Liver (tissue), 3 donors: ENCODE data around the gene YLPM1.

Experiments used
- CTCF ChIP-seq: fragments of 150-350 bp; IDR thresholded peaks from 2 replicates; pipeline ENCODE4 v1.5.1; 2017; ENCODE audit warnings: improper control_type of control experiment, low read depth, low read length; ENCODE audit not compliant: missing input control
- EGR1 ChIP-seq, 2 donors: IDR thresholded peaks; 2 replicates each; pipeline ENCODE4 v1.6.1; 2016 to 2018; ENCODE audit warnings: antibody characterized with exemption in 2 of 2, low read depth in 2 of 2
- HNF4A ChIP-seq, 2 donors: conservative IDR thresholded peaks; 2 replicates each; pipeline ENCODE4 v1.6.1; 2016; ENCODE audit warnings: antibody characterized with exemption in 2 of 2, mild to moderate bottlenecking in 2 of 2
- JUND ChIP-seq, 2 donors: IDR thresholded peaks; 2 replicates each; pipeline ENCODE4 v1.6.1; 2016; ENCODE audit warnings: antibody characterized with exemption in 2 of 2
- MAX ChIP-seq: IDR thresholded peaks from 2 replicates; pipeline ENCODE4 v1.6.1; 2016; ENCODE audit warnings: antibody characterized with exemption
- RAD21 ChIP-seq, 2 donors: IDR thresholded peaks; 2 replicates each; pipeline ENCODE4 v1.6.1; 2016; ENCODE audit warnings: antibody characterized with exemption in 2 of 2, mild to moderate bottlenecking in 2 of 2
- REST ChIP-seq: IDR thresholded peaks from 2 replicates; pipeline ENCODE4 v1.6.1; 2016; ENCODE audit warnings: antibody characterized with exemption, mild to moderate bottlenecking
- RXRA ChIP-seq, 2 donors: IDR thresholded peaks; 2 replicates each; pipeline ENCODE4 v1.6.1; 2017 to 2018; ENCODE audit warnings: antibody characterized with exemption in 2 of 2, mild to moderate bottlenecking in 1 of 2
- SP1 ChIP-seq: IDR thresholded peaks from 2 replicates; pipeline ENCODE4 v1.6.1; 2018; ENCODE audit warnings: antibody characterized with exemption, mild to moderate bottlenecking
- TAF1 ChIP-seq: conservative IDR thresholded peaks from 2 replicates; pipeline ENCODE4 v1.6.1; 2016; ENCODE audit warnings: antibody characterized with exemption, mild to moderate bottlenecking
- YY1 ChIP-seq: IDR thresholded peaks from 2 replicates; pipeline ENCODE4 v1.6.1; 2016; ENCODE audit warnings: antibody characterized with exemption, mild to moderate bottlenecking
- donor health status: healthy.
- donor health status: healthy.

- no peak for TF ChIP-seq CTCF
- TF ChIP-seq SP1, result no peak
- TF ChIP-seq MAX, result no peak
- TF ChIP-seq YY1, result no peak
- TF ChIP-seq RXRA (IDR thresholded peaks at IDR 0.05), result no peak
- no peak for TF ChIP-seq REST
- TF ChIP-seq TAF1, result no peak
- TF ChIP-seq EGR1 (IDR thresholded peaks at IDR 0.05; ENCODE audit: low read depth in 2 of 2), result no peak
- TF ChIP-seq RAD21 (IDR thresholded peaks at IDR 0.05), result no peak
- TF ChIP-seq JUND (IDR thresholded peaks at IDR 0.05), result no peak
- TF ChIP-seq HNF4A (conservative IDR thresholded peaks at IDR 0.05), result no peak
Observed at GRCh38 chr14:74720526-74720925, 42.6 kb upstream of the YLPM1 start.
